ENCODE data around the gene DNAJC22.

DNAJC22 gene

DNA sequence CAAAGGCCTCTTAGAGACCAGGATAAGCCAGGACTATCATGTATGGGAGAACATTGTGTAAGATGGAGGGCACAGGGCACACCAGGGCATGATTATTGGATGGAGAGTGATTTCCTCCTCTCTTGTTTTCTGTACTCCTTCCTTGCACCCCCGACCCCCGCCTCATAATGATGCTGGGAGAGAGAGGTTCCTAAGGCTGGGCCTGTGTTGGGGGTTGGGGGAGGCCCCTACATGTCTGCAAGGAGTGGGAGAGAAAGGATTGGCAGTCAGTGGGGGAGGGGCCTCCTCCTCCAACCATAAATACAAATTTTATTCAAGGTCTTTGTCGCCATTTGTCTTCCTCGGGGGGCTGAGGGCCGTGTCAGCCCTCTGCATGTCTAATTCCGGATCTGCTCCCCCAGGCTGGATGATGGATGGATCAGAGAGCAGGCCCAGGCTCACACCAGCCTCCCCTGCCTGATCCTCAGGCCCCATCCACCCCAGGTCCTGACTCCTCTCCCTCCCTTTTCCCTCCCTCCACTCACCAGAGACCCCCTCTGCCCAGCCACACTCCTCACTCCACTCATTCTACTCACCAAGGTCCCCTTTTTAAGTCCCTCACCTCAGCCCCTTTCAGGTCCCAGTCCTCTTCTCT lies 7.7 kb upstream of the DNAJC22 start:
- TF ChIP-seq, protein P1, sequence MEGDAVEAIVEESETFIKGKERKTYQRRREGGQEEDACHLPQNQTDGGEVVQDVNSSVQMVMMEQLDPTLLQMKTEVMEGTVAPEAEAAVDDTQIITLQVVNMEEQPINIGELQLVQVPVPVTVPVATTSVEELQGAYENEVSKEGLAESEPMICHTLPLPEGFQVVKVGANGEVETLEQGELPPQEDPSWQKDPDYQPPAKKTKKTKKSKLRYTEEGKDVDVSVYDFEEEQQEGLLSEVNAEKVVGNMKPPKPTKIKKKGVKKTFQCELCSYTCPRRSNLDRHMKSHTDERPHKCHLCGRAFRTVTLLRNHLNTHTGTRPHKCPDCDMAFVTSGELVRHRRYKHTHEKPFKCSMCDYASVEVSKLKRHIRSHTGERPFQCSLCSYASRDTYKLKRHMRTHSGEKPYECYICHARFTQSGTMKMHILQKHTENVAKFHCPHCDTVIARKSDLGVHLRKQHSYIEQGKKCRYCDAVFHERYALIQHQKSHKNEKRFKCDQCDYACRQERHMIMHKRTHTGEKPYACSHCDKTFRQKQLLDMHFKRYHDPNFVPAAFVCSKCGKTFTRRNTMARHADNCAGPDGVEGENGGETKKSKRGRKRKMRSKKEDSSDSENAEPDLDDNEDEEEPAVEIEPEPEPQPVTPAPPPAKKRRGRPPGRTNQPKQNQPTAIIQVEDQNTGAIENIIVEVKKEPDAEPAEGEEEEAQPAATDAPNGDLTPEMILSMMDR (IDR thresholded peaks at IDR 0.05; ENCODE audit: low read depth, low read length), result no peak

DNA sequence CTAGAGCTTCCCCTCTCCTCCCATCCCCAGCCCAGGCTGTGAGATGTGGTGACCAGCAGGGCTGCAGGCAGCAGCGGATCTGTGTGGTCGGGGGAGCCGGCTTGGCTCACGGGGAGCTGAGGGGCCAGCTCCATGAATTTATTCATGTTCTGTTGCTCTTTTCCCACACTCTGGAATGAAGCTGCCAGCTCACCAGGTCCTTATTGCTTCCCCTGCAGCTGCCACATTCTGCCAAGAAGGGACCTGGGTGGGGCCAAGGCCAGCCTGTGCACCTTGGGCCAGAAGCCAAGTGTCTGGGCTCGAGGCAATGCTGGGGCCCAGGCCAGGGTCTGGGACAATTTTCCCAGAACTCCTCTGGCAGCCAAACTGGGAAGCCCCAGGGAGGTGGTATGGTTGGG lies 7.2 kb upstream of the DNAJC22 start:
- TF ChIP-seq, protein P1 (IDR thresholded peaks at IDR 0.05; ENCODE audit: low read depth, low read length), result no peak
- DNase-seq (ENCODE audit: extremely low read depth, low read depth), result no peak

More for the DNA sequence above, 7.7 kb upstream of the DNAJC22 start:
- no peak for DNase-seq (ENCODE audit: extremely low read depth, low read depth)

DNA sequence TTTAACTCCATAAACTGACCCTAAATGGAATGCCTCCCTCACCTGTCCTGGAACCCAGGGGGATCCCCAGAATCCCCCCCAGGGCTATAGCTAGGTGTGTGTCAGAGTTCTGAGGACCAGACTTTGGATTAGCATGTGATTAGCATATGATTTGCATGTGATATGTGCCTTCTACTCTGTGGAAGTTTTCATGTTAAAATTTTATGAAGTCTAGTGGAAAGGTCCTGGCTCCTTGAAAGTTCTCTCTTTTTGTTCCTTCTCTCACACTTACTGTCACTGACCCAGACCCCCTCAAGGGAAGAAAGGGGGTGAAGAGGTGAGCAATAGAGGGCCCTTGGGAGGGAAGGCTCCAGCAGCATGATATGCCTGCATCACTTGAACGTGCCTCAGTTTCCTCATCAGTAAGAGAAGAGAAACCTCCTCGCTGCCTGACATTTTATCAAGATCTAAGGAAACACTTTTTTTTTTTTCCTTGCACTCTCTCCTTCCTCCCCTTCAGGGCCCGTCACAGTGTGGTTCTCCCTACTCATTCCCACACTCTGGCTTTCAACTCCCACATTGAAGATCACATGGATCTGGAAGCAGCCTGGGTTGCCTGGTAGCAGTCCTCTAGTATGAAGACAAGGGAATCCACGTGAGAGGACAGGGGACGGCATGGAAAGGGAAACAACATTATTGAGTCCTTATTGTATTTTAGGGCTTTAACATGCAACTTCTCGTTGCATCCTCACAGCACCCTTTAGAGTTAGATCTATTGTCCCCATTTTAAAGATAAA lies 6.4 kb upstream of the DNAJC22 start:
- no peak for DNase-seq (ENCODE audit: extremely low read depth, low read depth)
- TF ChIP-seq, protein P1 (IDR thresholded peaks at IDR 0.05; ENCODE audit: low read depth, low read length), result no peak

DNA sequence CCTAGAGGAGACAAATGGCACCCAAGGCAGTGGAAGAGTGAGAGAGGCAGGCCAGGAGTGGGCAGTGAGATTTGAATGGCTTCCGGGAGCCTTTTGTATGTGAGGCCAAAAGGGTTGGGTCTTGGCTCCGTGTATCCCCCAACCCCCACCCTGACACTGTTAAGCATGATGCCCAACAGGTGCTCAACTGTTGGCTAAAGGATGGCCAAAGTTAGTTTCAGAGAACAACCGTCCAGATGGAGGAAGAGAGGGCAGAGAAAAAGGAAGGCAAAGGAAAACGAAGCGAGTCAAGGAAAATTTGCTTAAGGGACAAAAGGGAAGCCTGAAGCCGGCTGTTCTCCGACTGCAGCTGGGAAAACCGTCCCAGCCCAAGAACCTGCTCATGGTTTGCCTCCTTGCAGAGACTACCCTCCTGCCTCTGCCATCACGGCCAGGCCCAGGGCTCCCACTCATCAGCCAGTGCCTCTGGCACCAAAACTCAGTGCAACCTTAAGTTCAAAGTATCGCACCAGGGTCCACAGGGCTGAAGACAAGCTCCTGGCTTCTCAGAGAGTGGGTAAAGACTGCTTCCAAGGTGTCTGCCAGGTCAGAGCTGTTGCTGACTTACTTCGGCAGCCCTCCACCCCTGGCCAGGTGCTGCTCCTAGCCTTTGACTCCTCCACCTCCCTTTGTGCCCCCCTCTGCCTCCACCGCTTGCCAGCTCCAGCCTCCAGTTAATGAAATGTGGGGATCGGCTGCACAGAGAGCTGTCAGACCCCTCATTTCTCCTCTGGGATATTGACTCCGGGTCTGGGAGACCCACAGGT lies 5.5 kb upstream of the DNAJC22 start:
- TF ChIP-seq, protein P1 (IDR thresholded peaks at IDR 0.05; ENCODE audit: low read depth, low read length), result no peak
- no peak for DNase-seq (ENCODE audit: extremely low read depth, low read depth)

DNA sequence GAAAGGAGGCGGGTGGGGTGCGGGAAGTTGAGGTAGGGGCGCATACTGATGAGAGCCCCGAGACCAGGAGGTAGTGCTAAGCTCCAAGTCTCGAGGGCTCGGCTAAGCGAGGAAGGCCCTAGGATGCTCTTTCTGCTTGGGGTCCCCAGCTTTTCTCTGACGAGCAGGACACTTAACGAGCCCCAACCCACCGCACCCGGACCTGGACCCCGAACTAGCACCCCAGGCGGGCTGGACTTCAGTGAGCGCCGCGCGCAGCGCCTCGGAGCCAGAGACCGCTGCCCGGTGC lies 5.0 kb upstream of the DNAJC22 start:
- TF ChIP-seq, protein P1 (IDR thresholded peaks at IDR 0.05; ENCODE audit: low read depth, low read length), result no peak
- DNase-seq (ENCODE audit: extremely low read depth, low read depth), result no peak

DNA sequence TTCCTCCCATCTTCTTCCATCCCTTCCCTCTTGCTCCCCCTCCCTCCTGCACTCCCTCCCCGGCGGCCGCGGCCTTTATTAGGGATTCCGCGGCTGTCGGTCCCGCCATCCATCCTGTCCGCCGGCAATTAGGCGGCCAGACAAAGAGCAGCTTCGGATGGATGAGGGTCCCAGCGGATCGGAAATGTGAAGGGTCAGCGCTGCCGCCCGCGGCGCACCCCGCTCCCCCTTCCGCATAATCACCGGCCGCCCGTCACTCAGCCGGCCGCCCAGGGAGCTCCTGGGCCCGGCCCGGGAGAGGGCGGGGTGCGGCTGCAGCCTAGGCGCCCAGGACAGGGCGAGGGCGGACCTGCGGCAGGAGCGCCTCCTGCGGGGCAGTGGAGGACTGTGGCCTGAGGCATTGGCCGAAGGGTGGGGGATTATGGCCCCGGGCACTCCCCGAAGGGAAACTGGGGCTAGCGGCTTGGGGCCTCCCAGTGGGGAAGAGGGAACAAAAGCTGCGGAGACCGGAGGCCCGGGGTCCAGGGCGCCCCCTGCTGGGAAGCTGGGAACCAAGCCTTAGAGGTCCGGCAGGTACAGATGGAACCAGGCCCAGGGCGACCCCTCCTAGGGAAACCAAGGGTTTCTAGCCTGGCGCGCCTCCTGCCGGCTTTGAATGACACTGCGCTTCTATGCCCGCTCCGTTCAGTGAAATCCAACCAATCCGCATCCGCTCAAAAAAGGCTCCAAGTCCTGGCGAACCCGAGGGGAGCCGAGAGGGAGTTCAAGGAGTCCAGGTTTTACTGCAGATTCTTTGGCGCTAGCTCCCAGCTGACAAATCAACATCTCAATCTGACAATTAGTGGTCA lies 4.4 kb upstream of the DNAJC22 start:
- TF ChIP-seq, protein P1 (IDR thresholded peaks at IDR 0.05; ENCODE audit: low read depth, low read length), result peak; percentile 71
- DNase-seq (ENCODE audit: extremely low read depth, low read depth), result no peak

Data from AG09319 (cell line).